HG03064 (cell line): ENCODE data around the gene TVP23C.

Experiments used
- ATAC-seq: cut with Tn5 transposase; IDR thresholded peaks from one replicate; pipeline ENCODE4 v1.9.1; 2021; ENCODE audit warnings: low read depth; ENCODE audit not compliant: unreplicated experiment

TVP23C gene

DNA sequence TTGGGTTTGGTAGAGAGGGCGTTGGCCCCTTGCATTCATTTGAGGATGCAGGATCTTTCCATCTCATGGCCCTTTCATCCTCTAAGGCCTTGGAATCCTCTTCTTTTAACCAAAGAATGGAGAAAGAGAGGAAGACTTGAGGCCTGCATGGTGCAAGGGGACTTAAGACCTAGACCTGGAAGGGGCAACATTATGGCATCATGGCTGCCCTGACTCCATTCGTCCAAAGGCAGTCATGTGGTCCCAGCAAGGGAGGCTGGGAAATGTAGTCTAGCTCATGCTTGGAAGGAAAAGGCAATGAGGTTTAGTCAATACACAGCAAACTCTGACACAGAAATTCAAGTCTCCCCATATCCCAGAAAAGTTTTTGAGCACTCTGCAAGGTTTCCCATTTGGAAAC lies 65.2 kb downstream of the TVP23C start:
- no peak for ATAC-seq

DNA sequence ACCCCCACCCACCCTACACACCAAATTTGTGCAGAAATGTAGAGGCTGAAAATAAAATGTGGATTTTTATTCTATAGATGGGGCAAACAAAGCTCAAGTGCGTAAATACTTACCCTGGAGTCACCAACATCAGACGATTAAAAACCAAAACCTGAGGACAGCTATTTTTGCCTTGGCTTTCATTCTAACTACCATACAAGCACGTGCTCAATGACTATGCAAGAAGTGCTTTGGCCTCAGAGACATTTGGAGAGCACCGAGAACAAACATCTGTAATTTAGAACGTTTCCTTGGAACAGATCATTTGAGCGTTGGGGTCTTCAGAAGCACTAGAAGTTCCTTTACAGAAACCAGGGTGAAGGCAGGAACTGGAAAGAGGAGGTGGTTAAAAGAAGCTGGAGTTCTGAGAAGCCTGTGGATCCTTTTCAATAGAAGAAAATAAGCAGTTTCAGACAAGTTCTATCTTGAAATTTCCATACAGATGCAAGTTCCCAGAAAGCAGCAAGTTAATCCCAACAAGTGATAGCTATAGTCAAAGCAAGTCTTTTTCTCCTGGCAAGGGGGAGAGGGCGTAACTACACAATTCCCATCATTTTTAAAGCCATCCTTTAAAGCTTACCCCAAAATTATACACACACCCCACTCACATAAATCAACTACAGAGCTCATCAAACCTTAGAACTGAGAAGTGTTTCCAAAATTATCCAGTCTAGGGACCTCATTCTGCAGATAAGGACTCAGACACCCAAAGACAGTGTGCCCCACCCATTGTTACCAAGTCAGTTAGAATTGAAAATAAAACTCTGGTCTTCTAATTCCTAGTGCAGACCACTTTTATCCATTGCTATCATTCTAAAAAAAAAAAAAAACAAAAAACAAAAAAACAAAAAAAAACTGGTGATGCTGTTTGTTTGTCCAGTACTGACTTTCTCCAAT lies 66.3 kb downstream of the TVP23C start:
- ATAC-seq: no peak

DNA sequence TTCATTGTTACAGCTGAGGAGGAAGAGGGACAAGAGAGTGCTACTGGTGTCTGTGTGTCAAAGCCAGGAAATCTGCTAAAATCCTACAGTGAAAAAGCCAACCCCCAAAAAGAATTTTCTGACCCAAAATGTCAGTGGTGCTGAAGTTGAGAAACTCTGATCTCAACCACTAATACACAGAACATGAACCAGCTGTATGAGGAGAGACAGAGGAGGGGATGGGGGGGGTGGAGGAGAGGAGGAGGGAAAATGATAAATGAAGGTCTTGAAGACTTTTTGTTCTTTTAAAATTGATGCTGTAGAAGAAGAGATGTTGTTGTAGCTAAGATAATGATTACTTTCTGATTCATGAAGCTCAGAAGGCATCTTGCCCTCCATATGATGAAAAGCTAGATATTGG lies 68.5 kb downstream of the TVP23C start:
- no peak for ATAC-seq

DNA sequence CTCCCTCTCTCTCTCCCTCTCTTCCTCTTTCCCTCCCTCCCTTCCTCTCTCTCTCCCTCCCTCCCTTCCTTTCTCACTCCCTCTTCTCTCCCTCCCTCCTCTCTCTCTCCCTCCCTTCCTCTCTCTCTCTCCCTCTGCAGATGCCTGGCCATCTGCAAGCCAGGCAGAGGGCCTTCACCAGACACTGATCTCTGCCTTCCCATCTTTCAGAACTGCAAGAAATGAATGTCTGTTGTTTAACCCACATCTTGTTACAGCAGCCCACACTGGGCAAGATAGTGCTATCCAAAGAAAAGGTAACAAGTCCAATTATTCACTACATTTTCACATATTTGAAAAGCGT lies 69.6 kb downstream of the TVP23C start:
- ATAC-seq: no peak

DNA sequence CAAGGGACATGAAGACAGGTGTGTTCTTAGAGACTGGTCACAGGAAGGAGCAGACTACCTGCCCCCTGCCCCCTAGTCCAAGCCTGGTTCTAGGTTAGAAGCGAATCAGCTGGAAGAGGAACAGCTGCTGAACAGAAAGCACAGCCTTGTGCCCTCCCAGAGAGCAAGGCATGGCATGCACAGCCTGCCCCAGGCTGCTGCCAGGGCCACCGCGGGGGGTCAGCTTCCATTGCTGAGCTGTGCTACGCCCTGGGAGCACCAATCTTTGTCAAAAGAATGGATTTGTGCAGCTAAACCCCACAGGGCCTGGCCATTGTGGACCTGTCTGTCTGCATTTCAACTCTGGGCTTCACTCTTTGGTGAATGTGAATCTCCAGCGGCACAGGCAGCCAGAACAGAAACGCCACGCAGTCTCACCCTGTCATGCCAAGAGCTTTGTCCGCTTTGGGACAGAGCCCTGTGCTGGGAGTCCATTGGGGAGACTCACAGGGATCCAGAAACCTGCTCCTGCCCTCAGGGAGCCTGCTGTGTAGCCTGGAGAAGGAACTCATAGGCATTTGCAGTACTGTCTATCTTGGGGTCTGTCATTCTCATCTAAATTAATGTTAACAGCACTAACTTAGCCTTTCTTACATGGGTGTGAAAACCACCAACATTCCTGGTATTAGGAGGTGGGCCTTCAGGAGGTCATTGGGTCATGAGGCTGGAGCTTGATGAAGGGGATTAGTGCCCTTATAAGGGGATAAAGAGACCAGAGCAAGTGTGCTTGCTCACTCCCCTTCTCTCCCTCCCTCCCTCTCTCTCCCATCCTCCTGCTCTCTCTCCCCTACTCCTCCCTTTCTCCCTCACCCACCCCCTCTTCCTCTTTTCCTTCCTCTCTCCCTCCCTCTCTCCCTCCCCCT lies 70.2 kb downstream of the TVP23C start:
- no peak for ATAC-seq

DNA sequence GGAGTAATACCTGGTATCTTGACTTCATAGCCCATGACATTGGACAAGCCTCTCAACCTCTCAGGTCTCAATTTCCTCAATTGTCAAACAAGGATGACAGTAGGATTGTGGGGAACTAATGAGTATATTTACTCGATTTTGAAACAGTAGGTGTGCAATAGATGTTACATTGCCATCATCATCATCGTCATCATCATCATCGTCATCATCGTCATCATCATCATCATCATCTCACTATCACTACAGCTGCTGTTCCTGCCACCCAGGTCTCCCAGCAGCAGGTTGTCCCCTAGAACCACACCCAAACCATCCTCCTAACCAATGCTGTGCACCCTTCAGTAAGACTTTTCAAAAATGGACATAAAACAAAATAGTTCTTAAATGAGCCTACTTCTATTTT lies 71.1 kb downstream of the TVP23C start:
- ATAC-seq: no peak

DNA sequence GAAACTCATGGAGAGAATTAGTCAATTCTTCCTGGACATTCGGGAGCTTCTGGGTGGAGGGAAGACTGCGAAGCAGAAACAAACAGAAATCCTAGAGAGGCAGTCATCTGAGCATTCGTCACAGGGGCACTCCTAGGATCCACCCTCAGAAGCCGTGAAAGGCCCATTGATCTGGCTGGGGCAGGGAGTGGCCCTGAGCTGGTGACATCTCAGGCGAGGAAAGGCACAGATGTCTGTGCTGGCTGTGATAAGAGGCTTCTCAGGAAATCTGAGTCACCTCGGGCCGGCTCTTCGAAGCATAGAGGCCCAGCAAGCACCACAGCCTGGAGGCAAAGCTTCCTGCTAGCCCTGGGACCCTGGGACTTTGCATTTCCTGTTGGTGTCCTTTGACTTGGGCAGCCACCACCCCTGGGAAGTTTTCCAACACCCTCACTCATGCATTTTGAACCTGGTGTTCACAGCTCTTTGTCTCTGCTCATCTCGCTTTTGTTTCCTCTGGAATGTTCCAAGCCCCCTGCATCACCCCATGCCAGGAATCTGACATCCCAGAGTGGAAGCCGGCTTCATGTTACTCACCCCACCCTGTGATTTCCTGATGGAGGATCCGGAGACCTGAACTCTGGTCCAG lies 72.5 kb downstream of the TVP23C start:
- ATAC-seq: no peak

DNA sequence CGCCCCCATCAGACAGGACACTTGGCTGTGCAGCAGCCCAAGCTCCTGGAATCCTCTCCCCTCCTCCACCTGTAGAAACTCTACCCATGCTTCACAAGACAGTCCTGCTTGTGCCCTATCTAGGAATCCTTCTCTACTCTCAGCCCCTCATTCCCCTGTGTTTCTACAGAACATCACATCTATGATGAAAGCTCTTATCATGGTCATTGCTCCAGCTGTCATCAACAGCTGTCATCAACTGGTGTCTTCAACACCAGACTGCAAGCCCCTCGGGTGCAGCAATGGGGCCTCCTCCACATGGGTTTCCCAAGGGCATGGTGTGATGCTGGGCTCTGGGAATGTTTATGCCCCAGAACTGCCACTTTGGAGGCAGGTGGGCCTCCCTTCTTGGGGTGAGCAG lies 74.7 kb downstream of the TVP23C start:
- no peak for ATAC-seq

DNA sequence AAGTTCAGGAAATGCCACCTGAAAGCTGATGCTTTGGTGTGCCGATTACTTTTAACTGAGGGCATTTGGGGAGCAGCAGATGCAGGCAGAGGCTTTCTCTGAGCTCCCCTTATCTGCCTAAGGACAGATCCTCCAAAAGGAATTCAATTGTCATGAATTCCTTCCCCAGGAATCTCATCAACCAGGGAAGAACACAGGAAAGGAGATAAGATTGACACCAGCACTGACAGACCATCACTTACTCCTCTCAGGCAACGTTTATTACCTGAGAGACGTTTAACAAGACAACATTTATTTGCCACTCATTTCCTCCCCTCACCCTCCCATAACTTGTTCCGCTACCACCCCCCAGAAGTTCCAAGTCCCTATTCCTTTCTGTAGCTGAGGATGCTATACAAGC lies 78.2 kb downstream of the TVP23C start:
- no peak for ATAC-seq

DNA sequence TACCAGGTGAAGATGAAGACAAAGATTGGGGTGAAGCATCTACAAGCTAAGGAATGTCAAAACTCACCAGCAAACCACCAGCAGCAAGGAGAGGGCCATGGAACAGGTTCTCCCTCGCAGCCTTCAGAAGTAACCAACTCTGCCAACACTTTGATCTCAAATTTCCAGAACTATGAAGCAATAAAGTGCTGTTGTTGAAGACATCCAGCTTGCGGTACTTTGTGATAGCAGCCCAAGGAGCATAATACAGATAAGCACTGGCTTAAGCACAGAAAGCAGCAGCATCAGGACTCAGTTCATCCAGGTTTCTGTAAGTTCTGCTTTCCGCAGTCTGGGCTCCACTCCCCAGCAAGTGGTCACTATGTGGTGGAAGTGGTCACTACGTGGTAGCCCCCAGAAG lies 79.9 kb downstream of the TVP23C start:
- ATAC-seq: no peak

DNA sequence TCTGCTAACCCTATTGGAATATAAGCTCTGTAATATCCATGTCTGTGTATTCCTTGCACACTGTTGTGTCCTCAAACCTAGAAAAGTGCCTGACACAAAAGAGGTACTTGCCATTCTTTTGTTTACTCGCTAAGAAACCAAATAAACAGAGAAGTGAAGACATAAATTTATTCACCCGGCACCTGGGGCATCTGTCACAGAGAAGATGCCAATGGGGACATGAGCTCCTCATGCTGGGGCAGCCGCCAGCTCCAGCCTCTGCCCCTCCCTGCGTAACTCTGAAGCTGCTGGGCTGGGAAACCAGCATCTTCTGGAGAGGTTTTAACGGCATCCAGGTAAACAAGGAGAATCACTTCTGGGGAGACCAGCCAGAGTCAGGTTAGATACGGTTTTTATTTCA lies 80.8 kb downstream of the TVP23C start:
- no peak for ATAC-seq

DNA sequence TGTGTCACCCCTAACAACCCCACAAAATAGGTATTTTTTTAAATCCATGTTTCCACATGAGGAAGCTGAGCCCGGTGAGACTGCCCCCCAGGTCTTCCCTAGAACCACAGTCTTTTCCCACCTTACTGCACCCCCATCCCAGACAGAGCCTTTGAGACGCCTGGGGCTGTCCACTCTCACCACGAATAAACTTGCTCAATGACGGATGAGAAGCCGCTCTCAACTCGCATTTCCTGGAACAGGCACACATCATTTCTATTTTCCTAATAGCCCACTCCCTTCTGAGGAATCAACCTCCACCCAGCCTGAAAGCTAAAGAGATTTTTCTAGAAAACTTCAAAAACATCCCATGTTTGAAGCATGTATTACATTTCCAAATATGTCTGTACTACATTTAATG lies 81.8 kb downstream of the TVP23C start:
- ATAC-seq: no peak

DNA sequence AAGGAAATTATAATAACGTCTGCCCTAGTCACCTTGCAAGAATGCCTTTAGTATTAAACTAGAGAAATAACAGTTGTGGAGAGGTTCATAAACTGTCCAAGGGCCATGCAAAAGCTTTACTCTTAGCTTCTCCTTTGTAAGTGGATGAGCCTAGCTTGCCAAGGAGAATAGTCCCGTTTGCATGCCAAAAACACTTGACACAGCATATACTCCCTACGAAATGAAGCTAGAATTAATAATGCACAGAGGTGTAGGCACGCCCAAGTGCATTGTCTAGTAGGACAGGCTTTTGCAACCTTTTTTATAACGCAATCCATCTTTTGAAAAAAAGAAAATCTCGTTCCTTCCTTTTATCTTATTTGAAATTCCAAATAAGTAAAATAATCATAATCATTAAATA lies 83.1 kb downstream of the TVP23C start:
- ATAC-seq: no peak

DNA sequence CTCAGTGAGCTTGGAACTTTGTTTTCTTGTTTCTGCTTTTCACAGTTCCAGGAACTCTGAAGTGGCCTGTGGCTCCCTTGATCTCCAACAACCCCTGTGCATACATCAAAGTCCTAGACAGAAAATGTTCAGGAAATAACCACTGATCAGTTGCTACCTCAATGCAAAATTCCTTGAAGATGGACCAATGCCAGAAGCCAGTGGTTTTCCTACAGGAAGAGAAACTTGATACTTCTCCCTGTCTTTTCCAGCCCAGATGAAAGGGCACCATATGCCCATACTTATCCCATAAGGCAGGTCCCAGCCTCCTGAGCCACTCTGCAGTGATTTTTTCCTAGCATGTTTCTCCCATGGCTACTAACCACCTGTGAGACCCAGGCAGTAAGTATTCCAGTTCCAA lies 83.6 kb downstream of the TVP23C start:
- ATAC-seq: no peak

DNA sequence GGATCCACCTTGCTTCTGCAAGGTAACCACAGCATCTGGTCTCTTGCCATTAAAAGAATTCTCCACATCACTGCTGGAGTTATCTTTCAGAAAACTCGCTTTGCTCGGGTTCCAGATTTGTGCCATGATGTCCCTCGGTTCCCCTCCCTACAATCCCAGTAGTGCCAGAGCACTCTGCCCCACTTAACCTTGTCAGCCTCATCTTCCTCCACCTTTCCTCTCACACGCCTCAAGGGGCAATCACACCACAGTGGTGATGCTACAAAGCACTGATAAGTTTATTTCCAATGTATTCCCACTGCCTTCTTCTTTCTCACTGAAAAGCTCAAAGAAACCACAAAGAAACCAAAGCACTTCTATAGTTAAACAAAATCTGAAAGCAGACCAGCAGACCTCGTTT lies 84.4 kb downstream of the TVP23C start:
- no peak for ATAC-seq

DNA sequence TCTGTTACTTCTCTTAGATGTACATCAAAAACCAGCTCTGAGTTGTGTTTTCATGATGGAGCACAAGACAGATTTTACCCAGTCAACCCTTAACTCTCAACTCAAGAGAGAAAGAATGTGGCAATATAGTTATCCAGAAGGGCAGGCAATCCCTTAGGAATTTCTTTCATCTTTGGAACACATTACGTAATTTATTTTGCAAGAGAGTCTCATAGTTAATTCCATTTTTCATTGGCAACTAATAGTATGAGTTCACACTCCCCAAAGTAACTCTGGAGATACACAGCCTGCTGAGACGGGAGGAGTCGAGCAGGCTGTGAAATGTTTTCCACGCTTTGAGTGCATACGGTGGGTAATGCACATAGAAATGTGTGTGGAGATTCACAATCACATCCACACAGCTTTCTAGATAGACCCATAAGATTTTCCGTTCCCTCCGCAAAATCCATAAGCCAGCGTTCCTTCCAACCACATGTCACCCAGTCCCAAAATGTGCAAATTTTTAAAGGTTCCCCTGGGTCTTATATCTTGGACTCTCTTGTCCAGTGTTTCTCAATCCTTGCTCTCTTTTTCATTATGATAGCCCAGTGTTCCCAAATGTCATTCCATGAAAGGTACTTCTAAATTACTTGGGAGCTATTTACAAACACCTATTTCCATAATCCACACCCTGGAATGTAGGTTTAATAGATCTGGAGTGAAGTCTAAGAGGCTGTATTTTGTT lies 87.5 kb downstream of the TVP23C start:
- ATAC-seq: no peak

DNA sequence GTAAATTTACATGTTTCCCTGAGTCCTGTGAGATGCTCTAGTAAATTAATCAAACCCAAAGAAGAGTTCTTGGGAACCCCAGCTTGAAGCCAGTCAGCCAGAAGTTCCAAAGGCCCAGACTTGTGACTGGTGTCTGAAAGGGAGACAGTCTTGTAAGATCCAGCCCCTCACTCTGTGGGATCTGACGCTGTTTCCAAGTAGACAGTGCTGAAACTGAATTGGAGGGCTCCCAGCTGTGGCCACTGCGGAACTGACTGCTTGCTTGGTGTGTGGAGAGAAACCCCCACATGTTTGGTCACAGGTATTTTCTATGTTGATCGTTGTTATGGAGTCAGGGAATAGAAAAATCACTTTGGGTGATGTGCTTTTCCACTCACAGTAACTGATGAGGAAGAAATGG lies 90.4 kb downstream of the TVP23C start:
- no peak for ATAC-seq

DNA sequence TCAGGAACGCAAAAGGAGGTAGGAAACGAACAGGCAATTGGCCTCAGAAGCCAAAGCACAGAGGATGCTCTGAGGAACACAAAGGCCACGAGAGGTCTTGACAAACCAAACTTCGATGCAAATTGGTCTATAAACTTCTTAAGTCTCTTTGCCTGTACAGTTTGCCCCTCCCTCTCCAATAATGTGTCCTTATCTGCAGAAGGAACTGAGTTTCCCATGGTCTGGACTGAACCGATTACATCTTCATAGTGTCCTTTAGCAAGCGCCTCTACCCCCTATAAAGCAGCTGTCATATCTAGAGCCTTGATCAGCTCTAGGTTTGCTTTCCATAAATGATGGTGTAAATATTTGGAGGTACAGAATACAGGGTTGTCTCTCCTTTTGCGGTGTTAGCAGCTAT lies 92.7 kb downstream of the TVP23C start:
- ATAC-seq: no peak

DNA sequence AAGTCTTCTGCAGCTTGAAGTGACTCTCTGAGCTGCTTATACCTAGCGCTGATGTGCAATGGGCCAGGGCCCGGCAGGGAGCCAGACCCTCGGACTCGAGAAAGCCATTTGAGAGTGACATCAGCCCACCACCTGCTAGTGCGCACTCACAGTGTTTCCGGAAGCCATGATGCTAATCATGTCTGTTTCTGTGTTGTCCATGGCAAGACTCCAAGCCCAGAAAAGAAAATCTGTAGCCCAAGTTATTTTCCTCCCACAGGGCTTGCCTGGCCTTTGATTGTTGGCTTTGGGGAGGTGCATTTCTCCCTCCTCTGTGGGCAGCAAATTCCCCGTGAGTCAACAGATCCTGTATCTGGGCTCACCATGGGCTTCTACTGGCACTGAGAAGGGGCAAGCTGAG lies 94.0 kb downstream of the TVP23C start:
- ATAC-seq: no peak

DNA sequence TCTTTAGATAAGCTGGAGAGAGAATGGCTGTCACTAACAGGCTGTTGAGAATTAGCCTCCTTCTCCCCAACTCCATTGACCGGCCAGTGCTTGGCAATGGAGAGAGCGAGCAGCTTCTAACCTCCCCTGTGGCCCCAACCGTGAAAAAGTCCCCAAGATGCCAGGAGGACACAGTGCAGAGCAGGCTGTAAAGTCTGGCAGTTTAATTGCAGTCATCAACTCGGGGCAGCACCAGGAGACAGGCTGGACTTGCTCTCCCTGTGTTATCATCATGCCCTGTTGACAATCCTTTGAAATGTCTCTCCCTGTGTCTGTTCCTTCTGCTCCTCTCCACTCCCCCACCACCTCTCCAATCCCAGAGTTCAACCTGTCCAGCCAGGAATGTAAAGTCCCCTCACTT lies 95.2 kb downstream of the TVP23C start:
- ATAC-seq: no peak

DNA sequence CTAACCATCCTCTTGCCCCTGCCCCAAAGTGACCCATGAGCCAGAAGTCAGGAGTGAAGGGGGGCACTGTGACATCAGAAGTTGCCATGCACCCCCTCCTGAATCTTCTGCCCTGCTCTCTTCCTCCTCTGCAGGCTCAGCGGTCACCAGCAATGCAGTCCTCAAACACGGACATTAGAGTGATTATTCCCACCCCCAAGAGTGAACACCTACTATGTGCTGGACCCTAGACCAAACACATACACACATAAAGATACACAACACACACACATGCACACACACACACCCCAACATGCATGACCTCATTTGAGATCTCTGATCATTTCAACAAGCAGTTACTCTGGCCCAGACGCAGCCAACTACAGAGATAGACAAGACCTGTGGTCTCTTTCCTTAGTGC lies 95.7 kb downstream of the TVP23C start, which contains the start of gene CDRT4:
Gene CDRT4 (minus strand): TSS at position 30 of the 400 bp plus-strand sequence. CDS start 27,383 bp downstream, outside the sequence.
- no peak for ATAC-seq
